Osteoblast (primary cell): ENCODE measurements around the gene GNRH2. TPM values are rescaled to one million over a fixed set of nuclear protein-coding genes. Genes with fewer than 3 reads are reported as not detected.
A peak's percentile ranks its signal among the peaks of the same experiment; 100 is the strongest.

Source experiments
- DNase-seq: peaks from one replicate; pipeline ENCODE4 v3.0.0; 2011; ENCODE audit warnings: low spot score, mixed read lengths; ENCODE audit not compliant: insufficient read length; ENCODE audit errors: missing footprints
- H2AFZ ChIP-seq: 2 replicates; pipeline ENCODE4 v1.6.0; 2011; ENCODE audit warnings: mild to moderate bottlenecking, low read length
- H3K27ac ChIP-seq: 2 replicates; pipeline ENCODE4 v1.5.1; 2011; ENCODE audit warnings: mild to moderate bottlenecking, low read depth, low read length, moderate library complexity
- H3K27me3 ChIP-seq: 2 replicates; pipeline ENCODE4 v1.6.0; 2012; ENCODE audit warnings: mild to moderate bottlenecking, control low read depth, inconsistent platforms, low read length, moderate library complexity; ENCODE audit not compliant: insufficient read depth
- H3K36me3 ChIP-seq: 2 replicates; pipeline ENCODE4 v1.5.1; 2011; ENCODE audit warnings: mild to moderate bottlenecking, low read length, control low read depth, moderate library complexity; ENCODE audit not compliant: insufficient read depth
- H3K4me1 ChIP-seq: 2 replicates; pipeline ENCODE4 v1.5.1; 2011; ENCODE audit warnings: mild to moderate bottlenecking, low read length, control low read depth, moderate library complexity; ENCODE audit not compliant: insufficient read depth
- H3K4me2 ChIP-seq: 2 replicates; pipeline ENCODE4 v1.6.0; 2011; ENCODE audit warnings: mild to moderate bottlenecking, low read length; ENCODE audit not compliant: insufficient read depth
- H3K4me3 ChIP-seq: fragments of 200-600 bp; sonication (generic); 3 replicates; pipeline ENCODE4 v1.5.1; 2012; ENCODE audit warnings: mild to moderate bottlenecking, low read length, inconsistent platforms; ENCODE audit not compliant: insufficient read depth
- H3K79me2 ChIP-seq: 2 replicates; pipeline ENCODE4 v1.6.0; 2012; ENCODE audit warnings: mild to moderate bottlenecking, low read length, control low read depth, inconsistent platforms; ENCODE audit not compliant: insufficient read depth
- H3K9me3 ChIP-seq: 2 replicates; pipeline ENCODE4 v1.5.1; 2011; ENCODE audit warnings: low read depth, low read length, control low read depth
- H4K20me1 ChIP-seq: 2 replicates; pipeline ENCODE4 v1.6.0; 2012; ENCODE audit warnings: mild to moderate bottlenecking, low read length, control low read depth; ENCODE audit not compliant: insufficient read depth
- CTCF ChIP-seq: IDR thresholded peaks from 2 replicates; pipeline ENCODE4 v1.5.1; 2011; ENCODE audit warnings: mild to moderate bottlenecking, low read depth, low read length, moderate library complexity; ENCODE audit errors: extremely low read depth
- total RNA-seq: library from RNA; depleted of rRNA; stranded (reverse); fragments of >200 nt; gene quantifications from 2 replicates; pipeline ENCODE4 v1.2.3, GENCODE V29; 2012

Gene GNRH2
- total RNA-seq, 1 donor: not detected

GRCh38 chr20:3092611-3093379, 49.4 kb downstream of the GNRH2 start:
- Histone ChIP-seq H3K27me3 (peaks cover 26% of the 10 kb centered on the region), H3K9me3 (no peaks in the 10 kb centered on the region), H3K79me2 (no peaks in the 10 kb centered on the region), H3K27ac (no peak overlapping the region), H2AFZ (no peak overlapping the region), H4K20me1 (no peaks in the 10 kb centered on the region), H3K4me2 (peak overlapping the region; percentile 60), H3K4me3 (peak overlapping the region; percentile 63), H3K36me3 (no peaks in the 10 kb centered on the region), H3K4me1 (no peaks in the 10 kb centered on the region)
- peak; percentile 88 for DNase-seq
- TF ChIP-seq CTCF: no peak

GRCh38 chr20:3093861-3094361, 50.5 kb downstream of the GNRH2 start:
- no peaks in the 10 kb centered on the region for H4K20me1 ChIP-seq
- H3K4me2 ChIP-seq: no peak overlapping the region
- H3K4me1 ChIP-seq: no peaks in the 10 kb centered on the region
- TF ChIP-seq CTCF: no peak
- no peak overlapping the region for H3K27ac ChIP-seq
- no peak for DNase-seq
- no peak overlapping the region for H3K4me3 ChIP-seq
- H3K36me3 ChIP-seq: no peaks in the 10 kb centered on the region
- H3K79me2 ChIP-seq: no peaks in the 10 kb centered on the region
- no peak overlapping the region for H2AFZ ChIP-seq
- H3K27me3 ChIP-seq: peaks cover 26% of the 10 kb centered on the region
- H3K9me3 ChIP-seq: no peaks in the 10 kb centered on the region

- H4K20me1 ChIP-seq: no peaks in the 10 kb centered on the region
- no peak overlapping the region for H3K27ac ChIP-seq
- H2AFZ ChIP-seq: no peak overlapping the region
- H3K9me3 ChIP-seq: no peaks in the 10 kb centered on the region
- no peaks in the 10 kb centered on the region for H3K36me3 ChIP-seq
- peak; percentile 54 for DNase-seq
- no peaks in the 10 kb centered on the region for H3K79me2 ChIP-seq
- H3K27me3 ChIP-seq: peaks cover 21% of the 10 kb centered on the region
- H3K4me3 ChIP-seq: no peak overlapping the region
- no peaks in the 10 kb centered on the region for H3K4me1 ChIP-seq
- TF ChIP-seq CTCF: no peak
- H3K4me2 ChIP-seq: no peak overlapping the region
Measured at GRCh38 chr20:3094848-3095629, 51.6 kb downstream of the GNRH2 start.

Other genes with a start within 250 kb of the GNRH2 start
- under 0.01 and 0.88 TPM in 2 replicates for gene CPXM1, start 243.0 kb upstream of the GNRH2 start, total RNA-seq
- gene C20orf141, start 228.6 kb upstream of the GNRH2 start, total RNA-seq: 0.29 and 0.36 TPM in 2 replicates
- gene TMEM239, start 227.3 kb upstream of the GNRH2 start, total RNA-seq: under 0.01 TPM in 1 of 2 replicates, not detected in the other
- 21.5 and 24.2 TPM in 2 replicates for gene PCED1A, start 203.0 kb upstream of the GNRH2 start, total RNA-seq
- gene VPS16, start 202.9 kb upstream of the GNRH2 start, total RNA-seq: 36.2 and 40.1 TPM in 2 replicates
- 44.2 and 51.0 TPM in 2 replicates for gene PTPRA, start 170.1 kb upstream of the GNRH2 start, total RNA-seq
- 20.6 and 21.0 TPM in 2 replicates for gene MRPS26, start 2.4 kb downstream of the GNRH2 start, total RNA-seq
- not detected in 2 replicates for gene OXT, start 28.0 kb downstream of the GNRH2 start, total RNA-seq
- gene AVP, start 41.1 kb downstream of the GNRH2 start, total RNA-seq: not detected in 2 replicates
- 8.3 and 9.4 TPM in 2 replicates for gene FASTKD5, start 116.2 kb downstream of the GNRH2 start, total RNA-seq
- 4.1 and 4.3 TPM in 2 replicates for gene UBOX5, start 116.2 kb downstream of the GNRH2 start, total RNA-seq
- 2.4 and 3.6 TPM in 2 replicates for gene LZTS3, start 129.9 kb downstream of the GNRH2 start, total RNA-seq
- 25.9 and 26.8 TPM in 2 replicates for gene DDRGK1, start 161.1 kb downstream of the GNRH2 start, total RNA-seq
- gene ITPA, start 165.9 kb downstream of the GNRH2 start, total RNA-seq: 29.8 and 34.0 TPM in 2 replicates
- under 0.01 TPM in 2 replicates for gene SLC4A11, start 195.6 kb downstream of the GNRH2 start, total RNA-seq